Measurements from ENCODE around the gene DOCK3.

Gene DOCK3

DNA sequence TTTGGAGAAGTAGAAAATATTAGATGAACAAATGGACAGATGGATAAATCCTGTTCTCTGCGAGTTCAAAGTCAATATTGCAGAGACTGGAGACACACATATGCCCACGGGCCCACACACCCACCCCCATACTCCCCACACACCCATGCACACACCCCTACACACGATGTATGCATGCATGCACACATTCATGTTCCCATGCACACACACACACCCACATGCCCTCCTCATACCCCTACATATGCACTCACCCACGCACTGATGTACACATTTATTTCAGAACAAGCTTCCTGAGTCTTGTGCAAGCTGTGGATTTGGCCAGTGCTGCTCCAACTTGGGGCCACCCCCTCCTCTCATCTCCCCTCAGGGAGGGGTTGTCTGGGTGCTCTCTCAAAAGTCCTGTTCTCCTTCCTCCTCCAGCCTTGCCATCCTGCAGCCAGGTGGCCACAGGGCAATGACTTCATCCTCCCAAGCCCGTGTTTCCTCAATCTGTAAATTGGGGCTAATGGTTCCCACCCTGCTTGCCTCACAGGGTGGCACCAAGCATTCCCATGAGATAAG is 41.4 kb upstream of the DOCK3 start:
- TF ChIP-seq TAF1 (IDR thresholded peaks at IDR 0.05; ENCODE audit: borderline replicate concordance, insufficient read depth, low read length): no peak
- TF ChIP-seq SIN3A (IDR thresholded peaks at IDR 0.05; ENCODE audit: borderline replicate concordance, insufficient read depth, low read length): no peak
- TF ChIP-seq, protein P1, sequence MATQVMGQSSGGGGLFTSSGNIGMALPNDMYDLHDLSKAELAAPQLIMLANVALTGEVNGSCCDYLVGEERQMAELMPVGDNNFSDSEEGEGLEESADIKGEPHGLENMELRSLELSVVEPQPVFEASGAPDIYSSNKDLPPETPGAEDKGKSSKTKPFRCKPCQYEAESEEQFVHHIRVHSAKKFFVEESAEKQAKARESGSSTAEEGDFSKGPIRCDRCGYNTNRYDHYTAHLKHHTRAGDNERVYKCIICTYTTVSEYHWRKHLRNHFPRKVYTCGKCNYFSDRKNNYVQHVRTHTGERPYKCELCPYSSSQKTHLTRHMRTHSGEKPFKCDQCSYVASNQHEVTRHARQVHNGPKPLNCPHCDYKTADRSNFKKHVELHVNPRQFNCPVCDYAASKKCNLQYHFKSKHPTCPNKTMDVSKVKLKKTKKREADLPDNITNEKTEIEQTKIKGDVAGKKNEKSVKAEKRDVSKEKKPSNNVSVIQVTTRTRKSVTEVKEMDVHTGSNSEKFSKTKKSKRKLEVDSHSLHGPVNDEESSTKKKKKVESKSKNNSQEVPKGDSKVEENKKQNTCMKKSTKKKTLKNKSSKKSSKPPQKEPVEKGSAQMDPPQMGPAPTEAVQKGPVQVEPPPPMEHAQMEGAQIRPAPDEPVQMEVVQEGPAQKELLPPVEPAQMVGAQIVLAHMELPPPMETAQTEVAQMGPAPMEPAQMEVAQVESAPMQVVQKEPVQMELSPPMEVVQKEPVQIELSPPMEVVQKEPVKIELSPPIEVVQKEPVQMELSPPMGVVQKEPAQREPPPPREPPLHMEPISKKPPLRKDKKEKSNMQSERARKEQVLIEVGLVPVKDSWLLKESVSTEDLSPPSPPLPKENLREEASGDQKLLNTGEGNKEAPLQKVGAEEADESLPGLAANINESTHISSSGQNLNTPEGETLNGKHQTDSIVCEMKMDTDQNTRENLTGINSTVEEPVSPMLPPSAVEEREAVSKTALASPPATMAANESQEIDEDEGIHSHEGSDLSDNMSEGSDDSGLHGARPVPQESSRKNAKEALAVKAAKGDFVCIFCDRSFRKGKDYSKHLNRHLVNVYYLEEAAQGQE (IDR thresholded peaks at IDR 0.05; ENCODE audit: insufficient read depth in 1 of 2, low read depth in 2 of 2, low read length in 2 of 2): no peak
- TF ChIP-seq FOXP2 (optimal IDR thresholded peaks at IDR 0.05; ENCODE audit: borderline replicate concordance, extremely low read depth, extremely low read length, insufficient read depth): no peak
- no peak for TF ChIP-seq POLR2AphosphoS5 (IDR thresholded peaks at IDR 0.05; ENCODE audit: low read depth, low read length)

- TF ChIP-seq SIN3A (IDR thresholded peaks at IDR 0.05; ENCODE audit: borderline replicate concordance, insufficient read depth, low read length): no peak
- TF ChIP-seq, protein P1 (IDR thresholded peaks at IDR 0.05; ENCODE audit: insufficient read depth in 1 of 2, low read depth in 2 of 2, low read length in 2 of 2): no peak
- no peak for TF ChIP-seq POLR2AphosphoS5 (IDR thresholded peaks at IDR 0.05; ENCODE audit: low read depth, low read length)
- no peak for TF ChIP-seq FOXP2 (optimal IDR thresholded peaks at IDR 0.05; ENCODE audit: borderline replicate concordance, extremely low read depth, extremely low read length, insufficient read depth)
- TF ChIP-seq TAF1 (IDR thresholded peaks at IDR 0.05; ENCODE audit: borderline replicate concordance, insufficient read depth, low read length): no peak
These were observed 39.7 kb upstream of the DOCK3 start for GRCh38 chr3:50635066-50635465.

GRCh38 chr3:50637011-50637410 is 37.7 kb upstream of the DOCK3 start:
- no peak for TF ChIP-seq SIN3A (IDR thresholded peaks at IDR 0.05; ENCODE audit: borderline replicate concordance, insufficient read depth, low read length)
- no peak for TF ChIP-seq POLR2AphosphoS5 (IDR thresholded peaks at IDR 0.05; ENCODE audit: low read depth, low read length)
- TF ChIP-seq TAF1 (IDR thresholded peaks at IDR 0.05; ENCODE audit: borderline replicate concordance, insufficient read depth, low read length): no peak
- no peak for TF ChIP-seq FOXP2 (optimal IDR thresholded peaks at IDR 0.05; ENCODE audit: borderline replicate concordance, extremely low read depth, extremely low read length, insufficient read depth)
- TF ChIP-seq, protein P1 (IDR thresholded peaks at IDR 0.05; ENCODE audit: insufficient read depth in 1 of 2, low read depth in 2 of 2, low read length in 2 of 2): no peak

DNA sequence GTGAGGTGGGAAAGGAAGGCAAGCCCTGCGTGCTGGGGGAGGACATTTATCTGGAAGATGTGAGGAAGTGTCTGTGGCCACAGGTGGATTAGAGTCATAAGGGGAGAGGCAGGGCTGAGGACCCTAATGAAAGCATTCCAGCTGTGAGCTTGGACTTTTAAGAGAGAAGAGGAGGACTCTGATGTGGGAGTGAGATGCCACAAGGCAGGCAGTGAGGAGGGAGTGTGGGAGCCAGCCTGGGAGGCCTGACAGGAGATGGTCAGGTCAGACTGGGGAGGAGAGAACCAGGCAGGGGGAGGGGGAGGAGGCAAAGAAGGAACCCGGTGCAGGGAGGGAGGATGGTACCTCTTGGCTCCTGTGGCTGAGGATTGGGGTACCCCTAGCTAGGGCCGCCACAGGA is 36.8 kb upstream of the DOCK3 start:
- no peak for TF ChIP-seq POLR2AphosphoS5 (IDR thresholded peaks at IDR 0.05; ENCODE audit: low read depth, low read length)
- TF ChIP-seq FOXP2 (optimal IDR thresholded peaks at IDR 0.05; ENCODE audit: borderline replicate concordance, extremely low read depth, extremely low read length, insufficient read depth): no peak
- TF ChIP-seq SIN3A (IDR thresholded peaks at IDR 0.05; ENCODE audit: borderline replicate concordance, insufficient read depth, low read length): no peak
- TF ChIP-seq TAF1 (IDR thresholded peaks at IDR 0.05; ENCODE audit: borderline replicate concordance, insufficient read depth, low read length): no peak
- TF ChIP-seq, protein P1 (IDR thresholded peaks at IDR 0.05; ENCODE audit: insufficient read depth in 1 of 2, low read depth in 2 of 2, low read length in 2 of 2): no peak

Measured in PFSK-1 (cell line).